ENCODE measurements around the gene LPP. TPM values are rescaled to one million over a fixed set of nuclear protein-coding genes. Genes with fewer than 3 reads are reported as not detected.

LPP gene
- total RNA-seq, 1 donor from 2014 or later = 132 TPM

- H3K9me3 Mint-ChIP-seq = peaks cover 3% of the 10 kb centered on the region
- H3K4me3 Mint-ChIP-seq = no peak overlapping the region
- TF ChIP-seq CTCF (IDR thresholded peaks at IDR 0.05; ENCODE audit: unreplicated experiment) = no peak
- H3K27me3 Mint-ChIP-seq (ENCODE audit: low read depth) = no peaks in the 10 kb centered on the region
- peaks cover 13% of the 10 kb centered on the region for H3K36me3 Mint-ChIP-seq
- DNase-seq (ENCODE audit: low spot score in 2 of 2, unreplicated experiment in 2 of 2) = no peak
- H3K27ac Mint-ChIP-seq = peak overlapping the region; percentile 3
- H3K4me1 Mint-ChIP-seq = peaks cover 42% of the 10 kb centered on the region
Observed at GRCh38 chr3:188180114-188180513, 26.2 kb downstream of the LPP start.

GRCh38 chr3:188183452-188183851 is 29.5 kb downstream of the LPP start:
- Mint-ChIP-seq H3K36me3 (peaks cover 2% of the 10 kb centered on the region), H3K27ac (no peak overlapping the region), H3K4me1 (peaks cover 32% of the 10 kb centered on the region), H3K9me3 (no peaks in the 10 kb centered on the region), H3K27me3 (ENCODE audit: low read depth) (no peaks in the 10 kb centered on the region), H3K4me3 (no peak overlapping the region)
- no peak for TF ChIP-seq CTCF (IDR thresholded peaks at IDR 0.05; ENCODE audit: unreplicated experiment)
- DNase-seq (ENCODE audit: low spot score in 2 of 2, unreplicated experiment in 2 of 2) = no peak

- DNase-seq (ENCODE audit: low spot score in 2 of 2, unreplicated experiment in 2 of 2) = no peak
Observed at GRCh38 chr3:188184160-188184559, 30.2 kb downstream of the LPP start.

GRCh38 chr3:188184649-188185048 is 30.7 kb downstream of the LPP start:
- DNase-seq (ENCODE audit: low spot score in 2 of 2, unreplicated experiment in 2 of 2) = no peak
- TF ChIP-seq CTCF (IDR thresholded peaks at IDR 0.05; ENCODE audit: unreplicated experiment) = no peak
- H3K27ac Mint-ChIP-seq = no peak overlapping the region

More at GRCh38 chr3:188184160-188184559, 30.2 kb downstream of the LPP start:
- TF ChIP-seq CTCF (IDR thresholded peaks at IDR 0.05; ENCODE audit: unreplicated experiment) = no peak
- Mint-ChIP-seq H3K36me3 (peaks cover 3% of the 10 kb centered on the region), H3K27ac (no peak overlapping the region), H3K4me1 (peaks cover 25% of the 10 kb centered on the region), H3K27me3 (ENCODE audit: low read depth) (no peaks in the 10 kb centered on the region), H3K9me3 (no peaks in the 10 kb centered on the region), H3K4me3 (no peak overlapping the region)

GRCh38 chr3:188185717-188186251 is 31.8 kb downstream of the LPP start:
- Mint-ChIP-seq H3K27me3 (ENCODE audit: low read depth) (no peaks in the 10 kb centered on the region), H3K4me1 (peaks cover 14% of the 10 kb centered on the region), H3K27ac (peak overlapping the region; percentile 63), H3K9me3 (no peaks in the 10 kb centered on the region), H3K4me3 (no peak overlapping the region), H3K36me3 (peaks cover 3% of the 10 kb centered on the region)
- TF ChIP-seq CTCF (IDR thresholded peaks at IDR 0.05; ENCODE audit: unreplicated experiment) = no peak
- no peak for DNase-seq (ENCODE audit: low spot score in 2 of 2, unreplicated experiment in 2 of 2)

More at GRCh38 chr3:188184649-188185048, 30.7 kb downstream of the LPP start:
- no peak overlapping the region for H3K4me3 Mint-ChIP-seq
- no peaks in the 10 kb centered on the region for H3K9me3 Mint-ChIP-seq
- no peaks in the 10 kb centered on the region for H3K27me3 Mint-ChIP-seq (ENCODE audit: low read depth)
- H3K36me3 Mint-ChIP-seq = peaks cover 3% of the 10 kb centered on the region
- H3K4me1 Mint-ChIP-seq = peaks cover 20% of the 10 kb centered on the region

- Mint-ChIP-seq H3K4me3 (no peak overlapping the region), H3K36me3 (peaks cover 3% of the 10 kb centered on the region), H3K9me3 (no peaks in the 10 kb centered on the region), H3K4me1 (peaks cover 14% of the 10 kb centered on the region), H3K27me3 (ENCODE audit: low read depth) (no peaks in the 10 kb centered on the region), H3K27ac (no peak overlapping the region)
- TF ChIP-seq CTCF (IDR thresholded peaks at IDR 0.05; ENCODE audit: unreplicated experiment) = no peak
- no peak for DNase-seq (ENCODE audit: low spot score in 2 of 2, unreplicated experiment in 2 of 2)
Observed at GRCh38 chr3:188187053-188187452, 33.1 kb downstream of the LPP start.

Data from mesothelial cell of epicardium (in vitro differentiated cells).